DMS114 treated with DMSO at 0.1 percent for 48 hours (cell line): ENCODE data around the gene BRD9.

Experiments
- DNase-seq: peaks from one replicate; lab custom pipeline; 2025; ENCODE audit not compliant: unreplicated experiment; lab: John Stamatoyannopoulos, UW

BRD9 gene

GRCh38 chr5:905139-905642 lies 12.6 kb upstream of the BRD9 start:
- DNase-seq = no peak

DNA sequence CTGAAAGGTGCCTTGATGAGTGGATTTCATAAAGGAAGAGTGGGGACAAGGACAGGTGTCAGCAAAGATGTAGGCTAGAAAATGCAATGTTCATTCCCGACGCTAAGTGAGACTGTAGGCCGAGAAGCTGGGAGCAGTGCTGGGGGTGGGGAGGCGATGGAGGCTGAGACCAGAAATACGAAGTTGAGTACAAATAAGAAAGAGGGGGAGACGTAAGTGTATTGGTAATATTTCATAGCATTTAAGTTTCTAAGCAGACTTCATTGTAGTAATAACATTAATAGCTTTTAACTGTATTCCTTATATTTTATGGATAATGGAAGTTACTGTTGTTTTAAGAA lies 11.1 kb upstream of the BRD9 start:
- DNase-seq = no peak

DNA sequence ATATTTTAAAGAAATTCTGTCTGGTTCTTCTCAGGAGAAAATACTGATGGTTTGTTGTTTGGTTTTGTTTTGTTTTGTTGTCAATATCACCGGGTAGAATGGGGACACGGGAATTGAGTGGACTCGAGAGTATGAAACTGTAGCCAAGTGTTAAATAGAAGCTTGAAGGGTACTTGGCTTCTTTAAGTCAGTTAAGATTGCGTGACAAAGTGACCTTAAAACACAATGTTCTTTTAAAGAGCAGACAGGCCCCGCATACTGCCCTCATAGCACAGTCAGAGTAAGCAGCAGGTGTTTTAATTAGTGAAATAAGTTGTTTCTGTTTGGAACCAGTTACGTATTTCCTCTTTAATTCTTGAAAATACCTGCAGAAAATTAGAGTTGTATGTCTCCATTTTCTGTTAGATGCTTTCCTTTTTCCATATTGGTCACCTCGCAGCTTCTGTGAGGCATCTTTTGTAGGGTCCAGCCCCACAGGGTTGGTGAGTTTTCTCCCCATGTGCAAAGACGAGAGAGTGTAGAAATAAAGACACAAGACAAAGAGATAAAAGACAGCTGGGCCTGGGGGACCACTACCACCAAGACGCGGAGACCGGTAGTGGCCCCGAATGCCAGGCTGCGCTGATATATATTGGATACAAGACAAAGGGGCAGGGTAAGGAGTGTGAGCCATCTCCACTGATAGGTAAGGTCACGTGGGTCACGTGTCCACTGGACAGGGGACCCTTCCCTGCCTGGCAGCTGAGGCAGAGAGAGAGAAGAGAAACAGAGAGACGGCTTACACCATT lies 9.7 kb upstream of the BRD9 start:
- no peak for DNase-seq

DNA sequence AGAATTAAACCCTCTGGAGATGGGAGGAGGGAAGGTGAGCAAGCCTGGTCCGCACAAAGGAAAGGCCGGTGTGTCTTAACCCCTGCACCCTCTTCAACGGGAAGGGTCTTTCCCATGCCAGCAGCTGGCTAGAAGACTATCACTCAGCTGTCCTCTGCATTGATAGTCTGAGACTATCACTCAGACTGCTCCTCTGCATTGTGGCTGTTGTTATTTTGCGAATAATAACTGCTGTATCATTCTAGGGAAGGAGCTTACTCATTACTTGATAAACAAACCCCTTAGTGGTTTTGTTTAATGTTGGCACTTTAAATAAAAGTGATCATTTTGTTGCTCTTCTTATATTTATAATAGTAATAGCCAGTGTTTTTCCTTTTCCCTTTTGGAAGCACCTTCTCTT lies 8.2 kb upstream of the BRD9 start:
- no peak for DNase-seq

GRCh38 chr5:893711-894110 lies 1.1 kb upstream of the BRD9 start:
- DNase-seq = no peak

DNA sequence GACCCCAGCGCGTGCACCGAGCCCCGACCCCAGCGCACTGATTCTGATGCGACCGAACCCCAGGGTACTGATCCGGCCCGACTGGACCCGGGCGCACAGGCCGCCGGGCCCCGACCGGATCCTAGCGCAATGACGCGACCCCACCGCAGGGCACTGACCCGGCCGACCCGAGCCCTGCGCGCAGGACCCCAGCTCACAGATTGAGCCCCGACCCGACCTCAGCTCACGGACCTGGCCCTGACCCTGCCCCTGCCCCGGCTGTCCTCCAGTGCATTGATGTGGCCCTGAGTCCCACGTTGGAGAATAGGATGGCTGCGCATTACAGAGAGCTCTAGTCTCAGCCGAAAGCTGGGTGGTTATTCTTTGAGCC lies 521 bp upstream of the BRD9 start:
- DNase-seq = no peak

GRCh38 chr5:891837-892393 lies 686 bp downstream of the BRD9 start:
- DNase-seq = no peak

DNA sequence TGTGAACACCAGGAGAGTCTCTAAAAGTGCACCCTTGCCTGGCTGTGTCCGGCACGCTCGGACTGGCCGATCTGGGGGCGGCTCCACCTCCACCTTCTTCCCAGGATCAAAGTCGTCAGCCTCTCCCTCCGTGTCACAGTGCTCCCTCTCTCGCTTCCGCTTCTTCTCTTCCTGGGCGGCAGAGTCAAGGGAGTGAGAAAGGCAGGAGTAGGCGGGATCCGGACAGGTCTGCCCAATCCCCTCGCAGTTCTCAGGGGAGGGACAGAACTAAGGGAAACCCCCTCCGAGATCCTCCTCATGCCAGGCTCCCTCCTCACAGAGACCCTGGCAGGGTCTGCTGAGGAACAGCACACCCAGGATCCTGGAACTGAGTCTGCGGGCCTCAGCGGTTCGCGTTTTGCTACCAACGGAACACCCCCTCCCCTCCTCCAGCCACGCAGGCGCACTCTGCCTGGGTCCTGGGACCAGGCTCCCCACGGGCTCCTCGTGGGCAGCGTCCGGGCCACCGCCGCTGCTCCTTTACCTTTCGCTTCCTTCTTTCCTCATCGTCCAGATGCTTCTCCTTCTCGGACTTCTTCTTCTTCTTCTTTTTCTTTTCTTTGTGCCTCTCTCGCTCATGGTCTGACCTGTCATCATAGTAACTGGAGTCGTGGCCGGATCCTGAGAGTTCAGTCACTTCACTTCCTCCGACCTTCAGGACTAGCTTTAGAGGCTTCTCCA lies 1.3 kb downstream of the BRD9 start:
- peak; percentile 49 for DNase-seq

DNA sequence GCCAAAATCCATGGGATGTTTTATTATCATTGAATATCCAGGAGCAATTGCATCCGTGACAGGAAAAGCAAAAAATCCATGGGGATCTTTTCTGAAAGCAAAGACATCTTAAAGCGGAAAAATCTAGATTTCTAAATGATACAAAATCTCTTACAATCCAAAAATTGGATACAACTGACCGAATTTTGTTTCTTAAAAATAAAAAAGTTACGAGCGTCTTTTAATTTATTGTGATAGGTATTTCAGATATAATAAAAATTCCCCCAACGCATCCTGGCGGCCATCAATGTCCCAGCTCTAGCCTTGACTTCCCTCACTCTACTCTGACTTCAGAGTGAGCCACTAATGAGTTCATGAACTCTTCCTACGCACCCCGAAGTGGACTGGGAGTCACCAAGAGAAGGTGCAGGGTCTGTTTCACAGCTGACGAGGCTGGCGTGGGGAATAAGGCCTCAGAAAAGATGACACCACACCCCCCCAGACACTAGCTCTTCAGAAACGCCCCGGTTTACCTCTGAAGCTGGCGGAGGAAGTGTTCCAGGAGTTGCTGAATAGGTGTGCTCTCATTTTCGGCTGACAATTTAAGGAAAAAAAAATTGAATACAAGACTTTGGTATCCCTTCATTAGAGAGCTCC lies 3.4 kb downstream of the BRD9 start:
- DNase-seq = no peak

DNA sequence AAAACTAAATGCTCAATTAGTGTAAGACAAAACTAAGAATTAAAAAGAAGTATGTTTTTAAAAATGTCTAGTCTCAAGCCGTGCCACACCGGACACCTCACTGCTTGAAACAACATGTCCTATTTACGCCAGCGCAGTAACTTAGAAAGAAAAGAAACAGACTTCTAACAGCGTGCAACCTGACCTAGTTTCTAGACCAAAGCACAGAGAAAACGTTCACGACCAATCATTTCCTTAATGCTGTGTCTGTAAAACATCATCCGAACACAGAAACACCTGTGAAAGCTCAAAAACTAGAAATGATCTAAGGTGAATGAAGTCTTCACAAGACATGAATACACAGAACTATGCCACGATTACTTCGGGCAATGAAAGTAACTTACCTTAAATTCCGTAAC lies 4.0 kb downstream of the BRD9 start:
- DNase-seq = no peak

DNA sequence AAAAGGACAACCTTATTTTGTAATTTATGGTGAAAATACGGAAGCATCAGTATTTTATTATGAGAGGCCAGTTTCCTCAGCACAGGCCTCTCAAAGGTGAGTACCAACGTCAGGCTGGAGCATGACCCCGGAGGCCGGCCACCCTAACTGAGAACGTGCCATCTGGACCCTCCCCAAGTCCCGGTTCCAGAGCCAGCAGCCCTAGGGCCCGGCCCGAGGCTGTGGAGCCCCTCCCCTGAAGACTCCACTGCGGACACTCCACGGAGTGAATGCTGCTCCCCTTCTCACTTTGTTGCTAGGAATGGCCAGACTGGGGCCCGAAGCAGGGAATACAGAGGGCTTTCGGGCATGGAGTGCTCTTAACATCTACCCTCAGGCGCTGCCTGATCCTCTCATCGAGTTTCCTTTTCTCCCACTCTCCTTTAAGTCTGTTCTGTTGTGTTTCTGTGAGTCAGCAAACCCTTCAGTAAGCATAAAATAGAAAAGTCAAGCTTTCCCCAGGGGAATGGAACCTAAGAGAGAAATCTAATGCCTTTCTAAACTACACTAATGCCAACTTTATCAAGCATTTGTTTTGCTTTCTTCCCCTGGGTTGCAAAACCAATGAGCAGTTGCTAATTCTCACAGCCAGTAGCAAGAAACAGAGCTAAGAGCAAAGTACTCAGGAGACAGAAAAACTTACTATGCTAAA lies 4.5 kb downstream of the BRD9 start:
- no peak for DNase-seq

DNA sequence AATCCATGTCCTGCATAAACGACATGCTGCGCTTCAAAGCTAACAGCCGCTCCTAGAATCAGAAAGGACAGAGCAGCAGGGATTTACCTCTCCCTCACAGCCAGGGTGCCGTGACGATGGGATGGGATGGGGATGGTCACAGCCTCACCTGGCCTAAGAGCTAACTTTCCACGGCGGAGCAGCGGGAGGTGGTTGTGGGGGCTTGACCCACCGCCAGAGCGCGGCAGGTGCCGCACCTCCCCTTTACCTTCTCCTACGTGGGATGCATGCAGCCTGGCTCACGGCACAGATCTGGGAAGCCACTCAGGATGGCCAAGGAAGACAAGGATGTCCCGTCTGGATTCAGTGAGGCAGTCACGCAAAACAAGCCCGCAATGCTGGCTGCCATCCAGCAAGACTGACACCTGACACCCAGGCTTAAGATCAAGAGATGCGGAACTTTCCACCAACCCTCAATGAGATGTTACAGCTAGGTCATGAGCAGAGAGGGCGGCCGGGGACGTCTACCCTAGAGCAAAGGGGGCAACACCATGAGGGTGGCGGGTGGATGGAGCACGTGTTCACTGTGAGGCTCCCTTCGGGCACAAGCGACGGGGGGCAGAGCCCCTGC lies 5.8 kb downstream of the BRD9 start:
- no peak for DNase-seq

DNA sequence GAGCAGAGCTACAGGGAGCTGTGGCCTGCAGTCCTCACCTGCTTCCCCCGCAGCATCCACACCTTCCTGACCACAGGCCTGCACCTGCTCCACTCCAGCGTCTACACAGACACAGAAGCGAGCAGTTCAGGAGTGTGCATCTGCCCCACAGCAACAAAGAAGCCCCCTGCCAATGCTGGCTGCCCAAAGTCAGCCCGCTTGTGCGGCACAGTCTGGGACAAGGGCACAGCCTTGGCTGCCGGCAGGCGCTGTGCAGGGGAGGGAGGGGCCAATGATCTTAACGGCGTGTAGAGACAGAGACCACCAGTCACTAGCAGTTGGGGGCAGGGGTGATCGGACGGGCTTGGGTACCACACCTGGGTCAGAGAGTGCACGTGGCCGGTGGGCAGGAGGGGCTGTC lies 6.6 kb downstream of the BRD9 start:
- no peak for DNase-seq

DNA sequence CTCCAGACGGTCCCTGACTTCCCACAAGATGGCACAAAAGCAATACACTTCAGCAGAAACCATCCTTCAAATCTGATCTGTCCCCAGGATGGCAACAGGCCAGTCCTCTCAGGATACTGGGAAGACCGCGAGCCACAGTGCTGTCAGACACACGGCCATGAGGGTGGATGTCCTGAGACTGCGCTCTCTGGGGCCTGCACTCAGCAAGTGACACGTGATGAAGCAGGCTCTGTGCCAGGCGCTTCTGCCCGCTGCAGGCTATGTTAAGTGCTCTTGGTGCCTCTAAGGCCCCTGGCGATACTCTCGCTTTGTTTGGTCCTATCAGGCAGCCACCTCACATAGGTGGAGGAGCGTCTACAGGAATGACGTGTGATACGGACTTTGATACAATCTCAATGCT lies 7.1 kb downstream of the BRD9 start:
- DNase-seq = no peak

DNA sequence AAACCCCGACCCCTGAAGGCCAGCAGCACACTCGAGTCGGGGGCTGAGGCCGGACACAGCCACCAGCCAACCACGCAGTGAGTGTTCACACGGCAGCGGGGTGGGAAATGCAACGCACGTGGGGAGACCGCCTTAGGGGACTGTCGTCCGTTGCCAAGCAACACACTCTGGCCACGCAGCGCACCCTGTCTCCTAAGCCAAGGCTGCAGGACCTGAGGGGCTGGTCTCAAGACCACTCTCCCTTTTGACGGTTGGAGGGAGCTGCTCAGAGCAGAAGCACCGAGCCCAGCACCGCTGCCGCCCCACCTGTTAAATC lies 7.5 kb downstream of the BRD9 start:
- no peak for DNase-seq

GRCh38 chr5:884345-885126 lies 8.1 kb downstream of the BRD9 start:
- DNase-seq = no peak

DNA sequence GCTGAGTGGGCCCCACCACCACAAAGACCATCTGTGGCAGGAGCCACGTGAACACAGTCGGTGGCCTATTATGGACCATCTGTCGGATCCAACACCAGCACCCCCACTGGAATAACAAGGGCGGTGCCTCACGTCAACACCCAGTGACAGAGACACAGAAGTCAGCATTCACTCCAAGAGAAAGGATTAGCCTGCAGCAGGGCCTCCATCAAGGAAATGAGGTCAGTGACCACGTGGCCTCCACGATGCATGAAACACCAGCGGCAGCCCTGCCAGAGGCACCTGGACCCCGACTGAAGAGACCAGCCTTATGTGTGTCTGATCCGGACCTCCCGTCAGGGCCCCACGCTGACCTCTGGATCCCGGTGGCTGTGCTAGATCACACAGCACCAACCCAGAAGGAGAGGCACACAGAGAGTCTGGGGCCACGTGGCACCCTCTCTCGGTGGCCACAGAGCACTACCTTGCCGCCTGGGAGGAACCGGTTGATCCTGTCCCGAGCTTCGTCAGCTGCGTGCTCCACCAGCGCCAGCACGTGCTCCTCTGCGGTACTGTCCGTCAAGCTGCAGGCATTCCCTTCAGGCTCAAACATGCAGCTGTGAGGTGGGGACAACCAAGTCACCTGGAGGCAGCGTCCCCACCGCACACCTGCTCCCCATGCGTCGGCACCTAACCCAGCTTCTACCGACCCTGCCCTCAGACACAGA lies 9.0 kb downstream of the BRD9 start:
- DNase-seq = no peak

GRCh38 chr5:882253-883183 lies 10.1 kb downstream of the BRD9 start:
- no peak for DNase-seq

GRCh38 chr5:881551-881935 lies 11.1 kb downstream of the BRD9 start:
- no peak for DNase-seq
